GM12878 (cell line): ENCODE results near the gene MMD. TPM values are rescaled to one million over a fixed set of nuclear protein-coding genes. Genes with fewer than 3 reads are reported as not detected.

Experiments used
- ATAC-seq: fragments of 200-7000 bp; cut with Tn5 transposase; 3 replicates; pipeline ENCODE4 v1.9.1; 2020; ENCODE audit warnings: mild to moderate bottlenecking, moderate library complexity
- BruUV-seq: library from RNA; stranded (reverse); fragments of 400-500 nt; replicated peaks from 2 replicates; lab custom pipeline; 2021; lab: Mats Ljungman, UMichigan
- CTCF ChIA-PET: fragments of 300-600 bp; sonication (Branson Sonifier 250); formaldehyde crosslinking; extraction: SDS; loops from one replicate; lab custom pipeline; 2021; ENCODE audit warnings: inconsistent platforms; lab: Yijun Ruan, JAX
- POLR2A ChIA-PET: fragments of 350-600 bp; formaldehyde crosslinking; extraction: SDS; loops from one replicate; lab custom pipeline; 2021; ENCODE audit warnings: inconsistent platforms; lab: Charles Lee
- RAD21 ChIA-PET: fragments of 300-600 bp; sonication (Branson Sonifier 250); formaldehyde crosslinking; loops from one replicate; lab custom pipeline; 2023; ENCODE audit warnings: antibody characterized with exemption; ENCODE audit not compliant: unreplicated experiment; lab: Charles Lee
- SMC1A ChIA-PET: fragments of 300-600 bp; sonication (Branson Sonifier 250); formaldehyde crosslinking; loops from one replicate; lab custom pipeline; 2023; ENCODE audit not compliant: unreplicated experiment, uncharacterized antibody; lab: Charles Lee
- DNase-seq: peaks from one replicate; pipeline ENCODE4 v3.0.0-alpha.2; 2011; ENCODE audit warnings: low read depth, low spot score
- FAIRE-seq: peaks from 3 replicates; lab custom pipeline; 2011; peaks lifted over from hg19 to GRCh38; lab: Jason Lieb, UNC
- H2AFZ ChIP-seq: 2 replicates; pipeline ENCODE4 v1.6.0; 2011; ENCODE audit warnings: low read depth, low read length, control low read depth; ENCODE audit not compliant: control insufficient read depth
- H3K27ac ChIP-seq: 2 replicates; pipeline ENCODE4 v1.5.1; 2011; ENCODE audit warnings: control low read depth; ENCODE audit not compliant: control insufficient read depth, insufficient read depth
- H3K27me3 ChIP-seq, 2 experiments: replicated peaks in 1 of 2; 2 replicates each; pipeline versions ENCODE4 v1.6.0 to v1.6.1; 2011; ENCODE audit warnings: low read length in 1 of 2; ENCODE audit not compliant: control insufficient read depth in 2 of 2, insufficient read depth in 2 of 2
- H3K36me3 ChIP-seq, 2 experiments: 2 replicates each; pipeline ENCODE4 v1.5.1; 2011; ENCODE audit warnings: low read length in 1 of 2; ENCODE audit not compliant: control insufficient read depth in 2 of 2, insufficient read depth in 2 of 2
- H3K4me1 ChIP-seq: 2 replicates; pipeline ENCODE4 v1.6.1; 2011; ENCODE audit warnings: mild to moderate bottlenecking, low read length, moderate library complexity, mixed read lengths; ENCODE audit not compliant: control insufficient read depth, insufficient read depth
- H3K4me2 ChIP-seq: 2 replicates; pipeline ENCODE4 v1.6.0; 2011; ENCODE audit warnings: control low read depth; ENCODE audit not compliant: control insufficient read depth, insufficient read depth
- H3K4me3 ChIP-seq: fragments of 200-600 bp; sonication (generic); 2 replicates; pipeline ENCODE4 v1.5.1; 2016
- H3K79me2 ChIP-seq: 2 replicates; pipeline ENCODE4 v1.6.0; 2011; ENCODE audit warnings: low read length; ENCODE audit not compliant: control insufficient read depth, insufficient read depth
- H3K9ac ChIP-seq: 2 replicates; pipeline ENCODE4 v1.8.0; 2011; ENCODE audit warnings: low read length, control low read depth, mixed read lengths; ENCODE audit not compliant: control insufficient read depth, insufficient read depth
- H3K9me3 ChIP-seq: replicated peaks from 3 replicates; pipeline ENCODE4 v1.5.1; 2011; ENCODE audit warnings: mild to moderate bottlenecking, low read length; ENCODE audit not compliant: control insufficient read depth, insufficient read depth
- H4K20me1 ChIP-seq: 2 replicates; pipeline ENCODE4 v1.6.0; 2011; ENCODE audit not compliant: control insufficient read depth, insufficient read depth
- CBX5 ChIP-seq: sonication (generic); IDR thresholded peaks from 2 replicates; pipeline ENCODE4 v1.6.1; 2016; ENCODE audit warnings: low read depth, moderate library complexity, mild to moderate bottlenecking, inconsistent platforms
- EZH2 ChIP-seq: IDR thresholded peaks from 2 replicates; pipeline ENCODE4 v1.6.1; 2012; ENCODE audit warnings: low read depth, mild to moderate bottlenecking, control low read depth, inconsistent platforms, low read length, borderline replicate concordance; ENCODE audit not compliant: control insufficient read depth
- FOXM1 ChIP-seq: IDR thresholded peaks from 2 replicates; pipeline ENCODE4 v1.6.1; 2012; ENCODE audit warnings: low read depth, mild to moderate bottlenecking, inconsistent platforms, low read length, moderate library complexity
- JUND ChIP-seq: IDR thresholded peaks from 2 replicates; pipeline ENCODE4 v1.6.1; 2012; ENCODE audit warnings: low read depth, mild to moderate bottlenecking, low read length, improper control_type of control experiment, moderate library complexity
- NRF1 ChIP-seq: conservative IDR thresholded peaks from 2 replicates; pipeline ENCODE4 v1.6.1; 2011; ENCODE audit warnings: mild to moderate bottlenecking, low read depth, low read length, improper control_type of control experiment
- PAX8 ChIP-seq: fragments of 450-650 bp; IDR thresholded peaks from 2 replicates; pipeline ENCODE4 v1.6.1; 2017; ENCODE audit warnings: mild to moderate bottlenecking, moderate library complexity
- PKNOX1 ChIP-seq: fragments of 450-650 bp; IDR thresholded peaks from 2 replicates; pipeline ENCODE4 v1.6.1; 2016; ENCODE audit warnings: mild to moderate bottlenecking
- PML ChIP-seq: IDR thresholded peaks from 2 replicates; pipeline ENCODE4 v1.6.1; 2012; ENCODE audit warnings: low read length, inconsistent platforms
- ZNF217 ChIP-seq: fragments of 450-650 bp; IDR thresholded peaks from 2 replicates; pipeline ENCODE4 v1.6.1; 2017; ENCODE audit warnings: antibody characterized with exemption, mild to moderate bottlenecking
- ZNF384 ChIP-seq: IDR thresholded peaks from 2 replicates; pipeline ENCODE4 v1.6.1; 2012; ENCODE audit warnings: low read depth, mild to moderate bottlenecking, low read length, improper control_type of control experiment, borderline replicate concordance
- WGBS: methylation state at CpG from one replicate; pipeline ENCODE4 v1.1.6; 2016; ENCODE audit warnings: low lambda C conversion rate; ENCODE audit not compliant: insufficient replicate concordance, insufficient coverage; ENCODE audit errors: missing lambda C conversion rate; 5-methylcytosine and 5-hydroxymethylcytosine counted together
- in situ Hi-C: fragments of 300-500 bp; cut with MboI; formaldehyde crosslinking; loops from 9 replicates; pipeline ENCODE4 v1.14.3; 2018; ENCODE audit warnings: mixed read lengths
- intact Hi-C: fragments of 100-400 bp; cut with micrococcal nuclease; formaldehyde crosslinking; loops from one replicate; pipeline ENCODE4 v1.14.2; 2022; ENCODE audit not compliant: unreplicated experiment
- polyA plus RNA-seq, 11 experiments: library from polyadenylated mRNA; depleted of rRNA in 4 of 11; unstranded in 6 of 11; stranded (reverse) in 5 of 11; fragments of >200 nt; fragmentation: Nextera tagmentation in 4 of 11; fragmentation: Illumina TruSeq in 1 of 11; extraction: Ambion mirVana in 4 of 11; extraction: Trizol in 1 of 11; gene quantifications; 1 replicate in 1 of 11; 2 replicates in 10 of 11; pipeline versions ENCODE4 v1.2.1 to v1.2.3, GENCODE V29; 2011 to 2016; ENCODE audit warnings: inconsistent platforms in 2 of 11, missing spikeins in 2 of 11, low read depth in 1 of 11
- total RNA-seq, 4 experiments: library from RNA; depleted of rRNA in 3 of 4; stranded (reverse); fragments of >200 nt in 3 of 4; fragmentation: Illumina TruSeq in 1 of 4; extraction: Trizol in 1 of 4; gene quantifications; 2 replicates each; pipeline versions ENCODE4 v1.2.1 to v1.2.3, GENCODE V29; 2013 to 2021
- TF ChIP-seq, protein P1 (sequence below): fragments of 450-650 bp; formaldehyde crosslinking; IDR thresholded peaks from 2 replicates; pipeline ENCODE4 v1.4.0; 2020; ENCODE audit warnings: mild to moderate bottlenecking, moderate library complexity
- TF ChIP-seq, protein P2 (sequence below): fragments of 450-650 bp; conservative IDR thresholded peaks from 2 replicates; pipeline ENCODE4 v1.6.1; 2017; ENCODE audit warnings: mild to moderate bottlenecking, moderate library complexity
- TF ChIP-seq, protein P3 (sequence below): fragments of 450-650 bp; IDR thresholded peaks from 2 replicates; pipeline ENCODE4 v1.6.1; 2017; ENCODE audit warnings: low read depth, mild to moderate bottlenecking, moderate library complexity

Gene MMD
- total and polyA plus RNA-seq, 10 of the 15 experiments (the other 5 are each of a cell fraction or from before 2014, with no cell fraction given) = 8.0 to 46.7 (median 22.3) TPM

GRCh38 chr17:55350825-55351205 lies 70.8 kb downstream of the MMD start (continued):
- no peak for TF ChIP-seq PKNOX1
- TF ChIP-seq EZH2 = no peak
- no peak for TF ChIP-seq PML
- no peak for TF ChIP-seq NRF1

- intact Hi-C loops = loop anchor here (1.0 kb wide), 1 partner anchor 356 kb away; no protein-coding TSS in a partner anchor
- in situ Hi-C loops = no loop called here
- no TSS peak for BruUV-seq
- no peaks in the 10 kb centered on the region for H4K20me1 ChIP-seq
- H2AFZ ChIP-seq = no peak overlapping the region; the same call in 1 of the 2 replicates
- no peak overlapping the region for H3K27ac ChIP-seq
- no peaks in the 10 kb centered on the region for H3K9me3 ChIP-seq
- WGBS = 1% methylated on average over 10 of the region's 10 CpGs
- H3K79me2 ChIP-seq = no peaks in the 10 kb centered on the region
- no peak overlapping the region for H3K9ac ChIP-seq
- H3K4me2 ChIP-seq = no peak overlapping the region
- SMC1A ChIA-PET = interaction anchor here (0.7 to 3.1 kb wide), 13 partner anchors 7 to 484 kb away, joined by 3 to 27 read pairs (median 4); partner anchors contain the start of gene SMIM36
- CTCF ChIA-PET = interaction anchor here (0.6 to 8.6 kb wide), 22 partner anchors 8 to 1367 kb away, joined by 3 to 95 read pairs (median 4); partner anchors contain the start of gene SMIM36
- FAIRE-seq (no peak), ATAC-seq (peak; percentile 79), DNase-seq (no peak)
- no peaks in the 10 kb centered on the region for H3K4me1 ChIP-seq
- RAD21 ChIA-PET = interaction anchor here (0.6 to 4.1 kb wide), 7 partner anchors 8 to 459 kb away, joined by 3 to 26 read pairs (median 5); no protein-coding TSS in a partner anchor
- no peak overlapping the region for H3K4me3 ChIP-seq
- H3K27me3 ChIP-seq = no peaks in the 10 kb centered on the region
- no peaks in the 10 kb centered on the region for H3K36me3 ChIP-seq
- POLR2A ChIA-PET = interaction anchor here (0.7 kb wide), 1 partner anchor 34 kb away, joined by 3 read pairs; no protein-coding TSS in a partner anchor
- TF ChIP-seq CBX5 = 0 out of 2 replicates have a peak, but pooled peaks have one; percentile 46
- 0 out of 2 replicates have a peak, but pooled peaks have one; percentile 24 for TF ChIP-seq FOXM1
- TF ChIP-seq, protein P1, sequence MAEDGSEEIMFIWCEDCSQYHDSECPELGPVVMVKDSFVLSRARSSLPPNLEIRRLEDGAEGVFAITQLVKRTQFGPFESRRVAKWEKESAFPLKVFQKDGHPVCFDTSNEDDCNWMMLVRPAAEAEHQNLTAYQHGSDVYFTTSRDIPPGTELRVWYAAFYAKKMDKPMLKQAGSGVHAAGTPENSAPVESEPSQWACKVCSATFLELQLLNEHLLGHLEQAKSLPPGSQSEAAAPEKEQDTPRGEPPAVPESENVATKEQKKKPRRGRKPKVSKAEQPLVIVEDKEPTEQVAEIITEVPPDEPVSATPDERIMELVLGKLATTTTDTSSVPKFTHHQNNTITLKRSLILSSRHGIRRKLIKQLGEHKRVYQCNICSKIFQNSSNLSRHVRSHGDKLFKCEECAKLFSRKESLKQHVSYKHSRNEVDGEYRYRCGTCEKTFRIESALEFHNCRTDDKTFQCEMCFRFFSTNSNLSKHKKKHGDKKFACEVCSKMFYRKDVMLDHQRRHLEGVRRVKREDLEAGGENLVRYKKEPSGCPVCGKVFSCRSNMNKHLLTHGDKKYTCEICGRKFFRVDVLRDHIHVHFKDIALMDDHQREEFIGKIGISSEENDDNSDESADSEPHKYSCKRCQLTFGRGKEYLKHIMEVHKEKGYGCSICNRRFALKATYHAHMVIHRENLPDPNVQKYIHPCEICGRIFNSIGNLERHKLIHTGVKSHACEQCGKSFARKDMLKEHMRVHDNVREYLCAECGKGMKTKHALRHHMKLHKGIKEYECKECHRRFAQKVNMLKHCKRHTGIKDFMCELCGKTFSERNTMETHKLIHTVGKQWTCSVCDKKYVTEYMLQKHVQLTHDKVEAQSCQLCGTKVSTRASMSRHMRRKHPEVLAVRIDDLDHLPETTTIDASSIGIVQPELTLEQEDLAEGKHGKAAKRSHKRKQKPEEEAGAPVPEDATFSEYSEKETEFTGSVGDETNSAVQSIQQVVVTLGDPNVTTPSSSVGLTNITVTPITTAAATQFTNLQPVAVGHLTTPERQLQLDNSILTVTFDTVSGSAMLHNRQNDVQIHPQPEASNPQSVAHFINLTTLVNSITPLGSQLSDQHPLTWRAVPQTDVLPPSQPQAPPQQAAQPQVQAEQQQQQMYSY = no peak
- no peak for TF ChIP-seq ZNF217
- TF ChIP-seq ZNF384 = peak; percentile 76
- TF ChIP-seq, protein P2, sequence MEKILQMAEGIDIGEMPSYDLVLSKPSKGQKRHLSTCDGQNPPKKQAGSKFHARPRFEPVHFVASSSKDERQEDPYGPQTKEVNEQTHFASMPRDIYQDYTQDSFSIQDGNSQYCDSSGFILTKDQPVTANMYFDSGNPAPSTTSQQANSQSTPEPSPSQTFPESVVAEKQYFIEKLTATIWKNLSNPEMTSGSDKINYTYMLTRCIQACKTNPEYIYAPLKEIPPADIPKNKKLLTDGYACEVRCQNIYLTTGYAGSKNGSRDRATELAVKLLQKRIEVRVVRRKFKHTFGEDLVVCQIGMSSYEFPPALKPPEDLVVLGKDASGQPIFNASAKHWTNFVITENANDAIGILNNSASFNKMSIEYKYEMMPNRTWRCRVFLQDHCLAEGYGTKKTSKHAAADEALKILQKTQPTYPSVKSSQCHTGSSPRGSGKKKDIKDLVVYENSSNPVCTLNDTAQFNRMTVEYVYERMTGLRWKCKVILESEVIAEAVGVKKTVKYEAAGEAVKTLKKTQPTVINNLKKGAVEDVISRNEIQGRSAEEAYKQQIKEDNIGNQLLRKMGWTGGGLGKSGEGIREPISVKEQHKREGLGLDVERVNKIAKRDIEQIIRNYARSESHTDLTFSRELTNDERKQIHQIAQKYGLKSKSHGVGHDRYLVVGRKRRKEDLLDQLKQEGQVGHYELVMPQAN = no peak
- no peak for TF ChIP-seq JUND
- TF ChIP-seq, protein P3, sequence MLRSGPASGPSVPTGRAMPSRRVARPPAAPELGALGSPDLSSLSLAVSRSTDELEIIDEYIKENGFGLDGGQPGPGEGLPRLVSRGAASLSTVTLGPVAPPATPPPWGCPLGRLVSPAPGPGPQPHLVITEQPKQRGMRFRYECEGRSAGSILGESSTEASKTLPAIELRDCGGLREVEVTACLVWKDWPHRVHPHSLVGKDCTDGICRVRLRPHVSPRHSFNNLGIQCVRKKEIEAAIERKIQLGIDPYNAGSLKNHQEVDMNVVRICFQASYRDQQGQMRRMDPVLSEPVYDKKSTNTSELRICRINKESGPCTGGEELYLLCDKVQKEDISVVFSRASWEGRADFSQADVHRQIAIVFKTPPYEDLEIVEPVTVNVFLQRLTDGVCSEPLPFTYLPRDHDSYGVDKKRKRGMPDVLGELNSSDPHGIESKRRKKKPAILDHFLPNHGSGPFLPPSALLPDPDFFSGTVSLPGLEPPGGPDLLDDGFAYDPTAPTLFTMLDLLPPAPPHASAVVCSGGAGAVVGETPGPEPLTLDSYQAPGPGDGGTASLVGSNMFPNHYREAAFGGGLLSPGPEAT = no peak
- no peak for TF ChIP-seq PAX8
These were observed 72.8 kb downstream of the MMD start for GRCh38 chr17:55348749-55349354.
